Trophoblast cell (in vitro differentiated cells and primary cell): ENCODE results near the gene KLK4.
A peak's percentile ranks its signal among the peaks of the same experiment; 100 is the strongest.

Experiments used
- DNase-seq, 2 donors: peaks; one replicate each; pipeline ENCODE4 v3.0.0-alpha.2; 2016
- H2AFZ ChIP-seq: 2 replicates; pipeline ENCODE4 v1.6.1; 2013; ENCODE audit warnings: low read length, moderate library complexity, mild to moderate bottlenecking; ENCODE audit not compliant: insufficient read depth, poor library complexity
- H2AK5ac ChIP-seq: 2 replicates; pipeline ENCODE4 v1.6.1; 2013; ENCODE audit warnings: mild to moderate bottlenecking, low read length
- H2BK120ac ChIP-seq: 2 replicates; pipeline ENCODE4 v1.6.1; 2013; ENCODE audit warnings: low read length, mild to moderate bottlenecking, moderate library complexity; ENCODE audit not compliant: insufficient read depth, poor library complexity
- H2BK12ac ChIP-seq: 2 replicates; pipeline ENCODE4 v1.6.1; 2013; ENCODE audit warnings: mild to moderate bottlenecking, low read length, moderate library complexity
- H2BK5ac ChIP-seq: 2 replicates; pipeline ENCODE4 v1.6.1; 2013; ENCODE audit warnings: low read length, low read depth, moderate library complexity, mild to moderate bottlenecking; ENCODE audit not compliant: poor library complexity
- H3K14ac ChIP-seq: 2 replicates; pipeline ENCODE4 v1.6.1; 2013; ENCODE audit warnings: mild to moderate bottlenecking, low read length
- H3K18ac ChIP-seq: 2 replicates; pipeline ENCODE4 v1.6.1; 2013; ENCODE audit warnings: mild to moderate bottlenecking, low read length
- H3K23ac ChIP-seq: 2 replicates; pipeline ENCODE4 v1.6.1; 2013; ENCODE audit warnings: low read length
- H3K27ac ChIP-seq: 2 replicates; pipeline ENCODE4 v1.5.1; 2013; ENCODE audit warnings: low read depth, mild to moderate bottlenecking, inconsistent platforms, low read length, moderate library complexity
- H3K27me3 ChIP-seq: 2 replicates; pipeline ENCODE4 v1.6.1; 2013; ENCODE audit warnings: inconsistent platforms, mild to moderate bottlenecking, low read length, moderate library complexity; ENCODE audit not compliant: insufficient read depth
- H3K36me3 ChIP-seq, 2 experiments: 1 replicate in 1 of 2; 2 replicates in 1 of 2; pipeline ENCODE4 v1.6.1; 2013; ENCODE audit warnings: low read length in 2 of 2, mild to moderate bottlenecking in 2 of 2, moderate library complexity in 1 of 2; ENCODE audit not compliant: insufficient read depth in 2 of 2, control insufficient read depth in 1 of 2
- H3K4ac ChIP-seq: 2 replicates; pipeline ENCODE4 v1.6.1; 2013; ENCODE audit warnings: low read depth, mild to moderate bottlenecking, low read length, moderate library complexity
- H3K4me1 ChIP-seq, 2 experiments: 1 replicate in 1 of 2; 2 replicates in 1 of 2; pipeline ENCODE4 v1.6.1; 2013; ENCODE audit warnings: low read length in 2 of 2, mild to moderate bottlenecking in 2 of 2, moderate library complexity in 1 of 2; ENCODE audit not compliant: insufficient read depth in 2 of 2, control insufficient read depth in 1 of 2
- H3K4me2 ChIP-seq: 2 replicates; pipeline ENCODE4 v1.6.1; 2013; ENCODE audit warnings: inconsistent platforms, mild to moderate bottlenecking, low read length, moderate library complexity
- H3K4me3 ChIP-seq: 2 replicates; pipeline ENCODE4 v1.5.1; 2013; ENCODE audit warnings: mild to moderate bottlenecking, low read depth, low read length, inconsistent platforms
- H3K79me1 ChIP-seq: one replicate; pipeline ENCODE4 v1.6.1; 2013; ENCODE audit warnings: low read length
- H3K79me2 ChIP-seq: 2 replicates; pipeline ENCODE4 v1.6.1; 2013; ENCODE audit warnings: low read length, mild to moderate bottlenecking; ENCODE audit not compliant: control insufficient read depth, insufficient read depth, poor library complexity
- H3K9ac ChIP-seq: 2 replicates; pipeline ENCODE4 v1.6.1; 2013; ENCODE audit warnings: mild to moderate bottlenecking, low read length
- H3K9me3 ChIP-seq: 2 replicates; pipeline ENCODE4 v1.6.1; 2013; ENCODE audit warnings: low read depth, mild to moderate bottlenecking, control low read depth, inconsistent platforms, low read length; ENCODE audit not compliant: insufficient read depth
- H4K12ac ChIP-seq: 2 replicates; pipeline ENCODE4 v1.6.1; 2013; ENCODE audit warnings: low read depth, mild to moderate bottlenecking, low read length, moderate library complexity
- H4K8ac ChIP-seq: 2 replicates; pipeline ENCODE4 v1.6.1; 2013; ENCODE audit warnings: low read depth, mild to moderate bottlenecking, low read length, moderate library complexity
- H4K91ac ChIP-seq: one replicate; pipeline ENCODE4 v1.6.1; 2013; ENCODE audit warnings: low read depth, mild to moderate bottlenecking, low read length, moderate library complexity
- WGBS: extraction: QIAGEN DNeasy Blood & Tissue Kit; methylation state at CpG from one replicate; pipeline ENCODE4 v1.1.7; 2013; ENCODE audit warnings: missing lambda C conversion rate; ENCODE audit not compliant: insufficient read length, insufficient coverage; ENCODE audit errors: extremely low coverage; 5-methylcytosine and 5-hydroxymethylcytosine counted together

Gene KLK4

GRCh38 chr19:50912102-50912599 lies 956 bp upstream of the KLK4 start:
- Histone ChIP-seq H3K4me1 (peaks cover 0 to 4% of the 10 kb centered on the region in 2 experiments), H4K12ac (no peak overlapping the region), H3K27ac (no peak overlapping the region), H3K14ac (no peak overlapping the region), H2BK120ac (no peak overlapping the region), H3K23ac (no peak overlapping the region), H2BK5ac (no peak overlapping the region), H4K91ac (no peak overlapping the region), H3K4me3 (no peak overlapping the region), H3K4ac (no peak overlapping the region), H3K79me2 (no peaks in the 10 kb centered on the region), H3K9ac (no peak overlapping the region), H3K27me3 (peaks cover 21% of the 10 kb centered on the region), H2BK12ac (no peak overlapping the region), H3K79me1 (no peaks in the 10 kb centered on the region), H4K8ac (no peak overlapping the region), H3K36me3 (no peaks in the 10 kb centered on the region), H3K18ac (no peak overlapping the region), H2AK5ac (no peak overlapping the region), H3K9me3 (peaks cover 14% of the 10 kb centered on the region), H3K4me2 (no peak overlapping the region), H2AFZ (no peak overlapping the region)
- WGBS: no CpG with 5 or more reads among the region's 21 CpGs
- no peak for DNase-seq

DNA sequence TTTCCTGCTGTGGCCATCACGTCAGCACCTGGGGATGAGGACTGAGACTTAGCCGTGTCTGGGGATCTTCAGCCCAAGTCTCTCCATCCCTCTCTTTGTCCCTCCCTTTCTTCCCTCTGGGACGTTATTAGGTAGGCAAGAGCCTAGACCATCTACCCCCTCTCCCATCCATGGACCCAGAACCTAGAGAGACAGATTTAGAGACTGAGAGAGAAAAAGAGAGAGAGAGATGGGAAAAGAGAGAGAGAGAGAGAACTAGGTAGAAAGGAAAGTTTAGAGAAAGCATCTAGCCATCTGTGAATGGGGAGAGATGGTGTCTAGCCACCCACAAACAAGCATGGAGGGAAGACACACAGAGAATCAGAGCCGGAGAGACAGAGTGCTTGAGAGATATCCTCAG lies 473 bp downstream of the KLK4 start:
- H3K27ac ChIP-seq: no peak overlapping the region
- H4K12ac ChIP-seq: no peak overlapping the region
- H3K27me3 ChIP-seq: peaks cover 23% of the 10 kb centered on the region
- H3K14ac ChIP-seq: no peak overlapping the region
- no CpG with 5 or more reads among the region's 4 CpGs for WGBS
- no peak overlapping the region for H3K18ac ChIP-seq
- H3K4me3 ChIP-seq: no peak overlapping the region
- no peaks in the 10 kb centered on the region for H3K79me2 ChIP-seq
- no peak overlapping the region for H2BK5ac ChIP-seq
- peaks cover 0 to 4% of the 10 kb centered on the region in 2 experiments for H3K4me1 ChIP-seq
- H3K36me3 ChIP-seq: no peaks in the 10 kb centered on the region
- no peak overlapping the region for H2AFZ ChIP-seq
- no peak overlapping the region for H4K91ac ChIP-seq
- no peak overlapping the region for H2BK12ac ChIP-seq
- H2BK120ac ChIP-seq: no peak overlapping the region
- no peak overlapping the region for H3K4ac ChIP-seq
- H3K4me2 ChIP-seq: no peak overlapping the region
- no peak overlapping the region for H4K8ac ChIP-seq
- no peaks in the 10 kb centered on the region for H3K79me1 ChIP-seq
- DNase-seq: no peak
- H3K9ac ChIP-seq: no peak overlapping the region
- no peak overlapping the region for H3K23ac ChIP-seq
- peaks cover 14% of the 10 kb centered on the region for H3K9me3 ChIP-seq
- H2AK5ac ChIP-seq: no peak overlapping the region

GRCh38 chr19:50909240-50910070 lies 1.7 kb downstream of the KLK4 start:
- peaks cover 14% of the 10 kb centered on the region for H3K9me3 ChIP-seq
- no CpG with 5 or more reads among the region's 36 CpGs for WGBS

GRCh38 chr19:50908336-50908735 lies 2.9 kb downstream of the KLK4 start:
- H3K4ac ChIP-seq: no peak overlapping the region
- H4K12ac ChIP-seq: no peak overlapping the region
- H3K4me3 ChIP-seq: no peak overlapping the region
- no peak overlapping the region for H3K23ac ChIP-seq
- no peak overlapping the region for H2BK12ac ChIP-seq
- H3K4me2 ChIP-seq: no peak overlapping the region
- no CpG with 5 or more reads among the region's 25 CpGs for WGBS
- H3K4me1 ChIP-seq: peaks cover 0 to 4% of the 10 kb centered on the region in 2 experiments
- no peak overlapping the region for H4K8ac ChIP-seq
- H3K9me3 ChIP-seq: peaks cover 14% of the 10 kb centered on the region
- H2AFZ ChIP-seq: no peak overlapping the region
- H3K79me2 ChIP-seq: no peaks in the 10 kb centered on the region
- H2BK120ac ChIP-seq: no peak overlapping the region
- no peak overlapping the region for H2AK5ac ChIP-seq
- no peaks in the 10 kb centered on the region for H3K79me1 ChIP-seq
- no peak overlapping the region for H3K27ac ChIP-seq
- H3K27me3 ChIP-seq: peaks cover 23% of the 10 kb centered on the region
- H3K14ac ChIP-seq: no peak overlapping the region
- no peak for DNase-seq
- no peak overlapping the region for H2BK5ac ChIP-seq
- no peaks in the 10 kb centered on the region for H3K36me3 ChIP-seq
- H3K18ac ChIP-seq: no peak overlapping the region
- no peak overlapping the region for H4K91ac ChIP-seq
- H3K9ac ChIP-seq: no peak overlapping the region

More at GRCh38 chr19:50909240-50910070, 1.7 kb downstream of the KLK4 start:
- no peak overlapping the region for H3K27ac ChIP-seq
- no peak overlapping the region for H2BK5ac ChIP-seq
- no peak overlapping the region for H3K4me3 ChIP-seq
- no peak overlapping the region for H2AK5ac ChIP-seq
- H4K91ac ChIP-seq: no peak overlapping the region
- no peak overlapping the region for H4K8ac ChIP-seq
- H3K4me2 ChIP-seq: peak overlapping the region; percentile 8
- H3K14ac ChIP-seq: no peak overlapping the region
- H2BK12ac ChIP-seq: no peak overlapping the region
- H3K23ac ChIP-seq: no peak overlapping the region
- peaks cover 23% of the 10 kb centered on the region for H3K27me3 ChIP-seq
- peaks cover 0 to 4% of the 10 kb centered on the region in 2 experiments for H3K4me1 ChIP-seq
- H4K12ac ChIP-seq: no peak overlapping the region
- no peak overlapping the region for H3K4ac ChIP-seq
- no peak for DNase-seq
- no peak overlapping the region for H3K9ac ChIP-seq
- H2BK120ac ChIP-seq: no peak overlapping the region
- no peaks in the 10 kb centered on the region for H3K79me2 ChIP-seq
- H3K18ac ChIP-seq: no peak overlapping the region
- H3K36me3 ChIP-seq: no peaks in the 10 kb centered on the region
- no peaks in the 10 kb centered on the region for H3K79me1 ChIP-seq
- peak overlapping the region; percentile 27 for H2AFZ ChIP-seq
